DMS114 treated with DMSO at 0.1 percent for 48 hours (cell line): ENCODE results near the gene KAT5.
"Not testable (repeated sequence)": the region's sequence is repeated elsewhere in the genome, so short reads cannot be mapped to it uniquely, and the experiment has no call there.

Experiments used
- DNase-seq: peaks from one replicate; lab custom pipeline; 2025; ENCODE audit not compliant: unreplicated experiment; lab: John Stamatoyannopoulos, UW

KAT5 gene

DNA sequence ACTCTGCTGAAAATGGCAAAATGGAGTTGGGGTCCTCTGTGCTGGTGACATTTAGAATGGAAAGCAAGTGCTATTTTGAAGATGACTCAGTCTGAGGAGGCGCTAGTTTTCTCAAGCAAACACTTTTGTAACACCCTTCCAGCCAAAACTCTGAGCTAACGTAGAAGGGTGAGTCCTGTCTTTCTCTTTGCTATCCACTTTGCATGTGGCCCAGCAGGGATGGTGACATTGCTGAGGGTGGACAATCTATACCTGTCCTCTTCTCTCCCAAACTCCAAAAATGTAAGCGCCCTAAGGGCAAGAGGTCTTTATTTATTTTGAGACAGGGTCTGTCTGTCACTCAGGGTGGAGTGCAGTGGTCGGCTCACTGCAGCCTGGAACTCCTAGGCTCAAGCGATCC lies 3.6 kb upstream of the KAT5 start:
- no peak for DNase-seq

GRCh38 chr11:65709661-65710060 lies 2.4 kb upstream of the KAT5 start:
- no peak for DNase-seq

DNA sequence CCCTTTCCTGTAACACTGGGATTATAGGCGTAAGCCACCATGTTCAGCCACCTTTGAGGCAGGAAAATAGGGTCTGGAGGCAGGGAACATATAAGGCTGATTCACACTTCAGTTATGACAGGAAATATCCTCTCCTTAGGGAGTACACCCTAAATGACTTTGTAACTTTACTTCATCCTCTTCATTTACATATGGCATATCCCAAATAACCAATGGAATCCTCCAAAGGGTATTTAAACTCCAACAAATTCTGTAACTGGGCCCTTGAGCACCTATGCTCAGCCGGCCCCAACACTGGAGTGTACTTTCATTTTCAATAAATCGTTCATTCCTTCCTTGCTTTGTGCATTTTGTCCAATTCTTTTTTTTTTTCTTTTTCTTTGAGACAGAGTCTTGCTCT lies 1.6 kb upstream of the KAT5 start:
- no peak for DNase-seq

DNA sequence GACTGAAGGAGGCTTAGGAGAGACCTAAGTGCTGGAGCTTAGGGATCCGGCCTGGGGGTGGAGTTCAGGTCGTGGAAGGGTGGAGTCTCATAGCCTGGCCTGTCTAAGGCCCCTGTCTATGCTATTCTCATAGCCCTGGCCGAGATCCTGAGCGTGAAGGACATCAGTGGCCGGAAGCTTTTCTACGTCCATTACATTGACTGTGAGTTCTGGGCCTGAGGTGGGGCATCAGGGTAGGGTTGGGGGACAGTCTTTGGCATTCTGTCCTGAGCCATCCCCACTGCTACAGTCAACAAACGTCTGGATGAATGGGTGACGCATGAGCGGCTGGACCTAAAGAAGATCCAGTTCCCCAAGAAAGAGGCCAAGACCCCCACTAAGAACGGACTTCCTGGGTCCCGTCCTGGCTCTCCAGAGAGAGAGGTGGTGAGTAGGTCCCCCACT lies 603 bp downstream of the KAT5 start:
- no peak for DNase-seq

DNA sequence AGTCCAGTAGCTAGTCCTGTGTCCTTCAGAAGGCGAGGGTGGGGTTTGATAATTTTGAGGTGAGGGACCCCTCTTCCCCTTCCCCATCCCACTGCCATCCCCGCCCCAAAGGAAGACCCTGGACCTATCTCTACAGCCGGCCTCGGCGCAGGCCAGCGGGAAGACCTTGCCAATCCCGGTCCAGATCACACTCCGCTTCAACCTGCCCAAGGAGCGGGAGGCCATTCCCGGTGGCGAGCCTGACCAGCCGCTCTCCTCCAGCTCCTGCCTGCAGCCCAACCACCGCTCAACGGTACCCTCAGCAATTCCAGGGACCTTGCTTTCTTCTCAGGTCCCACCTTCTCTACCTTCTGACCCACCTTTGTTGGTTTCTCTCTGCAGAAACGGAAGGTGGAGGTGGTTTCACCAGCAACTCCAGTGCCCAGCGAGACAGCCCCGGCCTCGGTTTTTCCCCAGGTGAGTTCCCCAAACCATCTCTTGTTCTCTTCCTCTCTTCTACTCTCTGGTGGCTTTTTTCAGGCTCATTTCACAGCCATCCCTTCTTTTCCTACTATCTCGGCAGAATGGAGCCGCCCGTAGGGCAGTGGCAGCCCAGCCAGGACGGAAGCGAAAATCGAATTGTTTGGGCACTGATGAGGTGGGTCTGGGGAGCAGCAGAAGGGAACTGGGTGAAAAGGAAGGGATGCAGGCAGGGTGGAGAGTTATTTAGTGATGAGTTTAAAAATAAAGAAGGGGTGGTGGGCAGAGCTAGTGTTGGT lies 1.3 kb downstream of the KAT5 start:
- DNase-seq, result no peak

GRCh38 chr11:65714433-65714832 lies 2.4 kb downstream of the KAT5 start:
- DNase-seq, result no peak

GRCh38 chr11:65716302-65716701 lies 4.2 kb downstream of the KAT5 start:
- no peak for DNase-seq

GRCh38 chr11:65716774-65717405 lies 4.8 kb downstream of the KAT5 start:
- DNase-seq, result no peak

- no peak for DNase-seq
Measured at GRCh38 chr11:65717906-65718305, 5.9 kb downstream of the KAT5 start.

- DNase-seq, result no peak
Measured at GRCh38 chr11:65718531-65718930, 6.5 kb downstream of the KAT5 start.

- no peak for DNase-seq
Measured at GRCh38 chr11:65718964-65719492, 7.0 kb downstream of the KAT5 start.

DNA sequence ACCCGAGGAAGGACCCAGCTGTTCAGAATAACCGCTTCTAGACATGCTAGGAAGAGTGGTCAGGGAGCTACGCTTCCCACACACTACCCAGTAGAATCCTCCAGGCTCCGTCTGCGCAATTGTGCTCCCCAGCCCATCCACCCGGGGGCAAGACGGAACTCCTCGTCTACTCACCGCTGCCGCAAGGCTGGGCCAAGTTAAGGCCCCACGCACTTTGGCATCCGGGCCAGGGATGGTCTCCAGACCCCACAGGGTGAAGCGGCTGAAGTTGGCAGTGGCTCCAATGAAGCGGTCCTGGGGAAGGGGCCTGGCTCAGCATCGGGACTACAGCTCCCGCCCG lies 7.8 kb downstream of the KAT5 start:
- no peak for DNase-seq

DNA sequence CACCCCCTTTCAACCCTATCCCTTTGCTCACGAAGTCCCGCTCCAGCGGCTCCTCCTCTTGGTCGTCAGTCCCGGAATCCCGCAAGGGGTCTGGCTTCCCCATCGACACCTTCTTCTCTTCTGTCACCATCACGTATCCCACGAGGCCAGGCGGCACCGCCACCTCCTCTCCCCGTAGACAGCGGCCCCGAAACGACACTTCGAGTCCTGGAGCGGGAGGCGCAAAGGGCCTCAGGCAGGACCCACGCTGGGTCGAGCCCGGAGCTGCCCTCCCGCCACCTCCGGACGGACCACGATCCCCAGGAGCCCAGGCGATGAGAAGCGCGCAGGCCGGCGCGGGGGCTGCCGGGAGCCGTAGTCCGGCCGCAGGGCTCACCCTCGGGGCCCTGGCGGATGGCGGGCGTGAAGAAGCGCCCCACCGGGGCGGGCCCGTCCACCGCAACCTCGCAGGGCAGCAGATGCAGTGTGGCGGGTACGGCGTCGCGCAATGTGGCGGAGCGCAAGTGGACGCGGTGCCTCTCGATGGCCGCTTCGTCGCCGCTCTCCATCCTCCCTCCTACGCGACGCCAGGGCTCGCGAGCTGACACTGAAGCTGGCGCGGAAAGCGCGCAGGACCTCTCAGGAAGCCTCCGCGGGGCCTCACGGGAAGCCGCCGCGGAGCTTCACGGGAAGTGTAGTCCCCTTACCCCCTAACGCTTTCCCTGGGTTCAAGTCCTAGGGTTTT lies 8.3 kb downstream of the KAT5 start, which contains the start of gene RNASEH2C:
RNASEH2C (minus strand) TSS at position 588 of the 724 bp plus-strand sequence; CDS start at position 548, 40 bp downstream.
- peak; percentile 78 for DNase-seq

- no peak for DNase-seq
Measured at GRCh38 chr11:65722261-65722660, 10.2 kb downstream of the KAT5 start.

- no peak for DNase-seq
Measured at GRCh38 chr11:65726660-65727059, 14.6 kb downstream of the KAT5 start.

DNA sequence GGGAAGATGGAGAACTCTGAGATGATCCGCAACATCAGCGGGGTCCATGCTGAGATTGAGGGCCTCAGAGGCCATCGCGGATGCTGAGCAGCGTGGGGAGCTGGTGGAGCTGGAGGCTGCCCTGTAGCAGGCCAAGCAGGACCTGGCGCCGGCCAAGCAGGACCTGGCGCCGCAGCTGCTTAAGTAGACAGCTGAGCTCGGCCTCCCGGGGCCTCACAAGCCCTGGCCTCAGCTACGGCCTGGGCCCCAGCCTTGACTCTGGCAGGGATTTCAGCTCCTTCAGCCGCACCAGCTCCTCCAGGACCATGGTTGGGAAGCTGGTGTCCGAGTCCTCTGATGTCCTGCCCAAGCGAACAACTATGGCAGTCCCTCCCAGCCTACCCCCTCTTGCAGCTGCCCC lies 15.8 kb downstream of the KAT5 start:
- DNase-seq, result no peak

- no peak for DNase-seq
Measured at GRCh38 chr11:65730461-65730860, 18.4 kb downstream of the KAT5 start.

DNA sequence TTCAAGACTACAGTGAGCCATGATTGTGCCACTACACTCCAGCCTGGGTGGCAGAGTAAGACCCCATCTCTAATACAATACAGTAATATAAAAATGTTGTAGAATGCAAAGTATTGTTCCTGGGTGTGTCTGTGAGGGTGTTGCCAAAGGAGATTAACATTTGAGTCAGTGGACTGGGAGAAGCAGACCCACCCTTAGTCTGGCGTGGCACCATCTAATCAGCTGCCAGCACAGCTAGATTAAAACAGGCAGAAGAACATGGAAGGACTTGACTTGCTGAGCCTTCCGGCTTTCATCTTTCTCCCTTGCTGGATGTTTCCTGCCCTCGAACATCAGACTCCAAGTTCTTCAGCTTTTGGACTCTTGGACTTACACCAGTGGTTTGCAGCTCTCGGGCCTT lies 23.1 kb downstream of the KAT5 start:
- not testable (repeated sequence) for DNase-seq

DNA sequence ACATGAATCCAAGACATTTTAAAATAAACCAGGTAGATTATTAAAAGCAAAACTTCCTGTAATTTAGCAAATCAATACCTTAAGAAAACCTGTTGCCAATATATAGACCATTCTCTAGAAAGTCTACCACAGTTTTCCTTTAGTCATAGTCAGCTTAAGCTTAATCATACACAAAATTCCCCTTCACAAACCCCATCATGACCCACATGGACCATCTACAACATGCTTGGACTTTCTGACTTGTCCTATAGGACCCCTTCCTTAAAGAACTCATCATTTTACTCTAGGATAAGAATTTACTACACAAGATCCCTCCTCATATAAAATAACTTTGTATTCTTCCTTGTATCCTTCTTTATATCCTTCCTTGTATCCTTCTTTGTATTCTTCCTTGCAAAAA lies 24.8 kb downstream of the KAT5 start:
- no peak for DNase-seq

GRCh38 chr11:65739022-65739421 lies 27.0 kb downstream of the KAT5 start:
- DNase-seq, result no peak

DNA sequence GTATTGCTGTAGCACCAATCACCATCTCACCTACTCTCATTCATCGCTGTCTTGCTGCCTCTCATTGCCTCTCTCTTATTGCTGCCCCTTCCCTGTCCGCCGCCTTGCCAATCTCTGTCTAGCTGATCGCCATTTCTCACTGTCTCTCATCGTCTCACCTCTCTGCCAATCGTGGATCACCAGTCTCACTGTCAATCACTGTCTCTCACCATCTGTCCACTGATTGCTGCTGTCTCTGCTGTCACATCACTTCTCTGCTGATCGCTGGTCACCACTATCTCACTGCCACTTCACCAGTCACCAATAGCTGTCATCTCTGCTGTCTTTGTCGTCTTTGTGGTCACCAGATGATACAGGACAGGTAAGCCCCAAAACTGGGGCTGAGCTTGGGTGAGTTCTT lies 29.1 kb downstream of the KAT5 start:
- no peak for DNase-seq

GRCh38 chr11:65742353-65742752 lies 30.3 kb downstream of the KAT5 start:
- DNase-seq, result no peak
